Measurements from ENCODE around the gene ZSWIM9.
"Not testable (repeated sequence)": the region's sequence is repeated elsewhere in the genome, so short reads cannot be mapped to it uniquely, and the experiment has no call there.

ZSWIM9 gene

GRCh38 chr19:48221628-48222027, 51.1 kb downstream of the ZSWIM9 start:
- no peak for DNase-seq

- no peak for DNase-seq
Observed at GRCh38 chr19:48230555-48231129, 60.2 kb downstream of the ZSWIM9 start.

- DNase-seq: no peak
Observed at GRCh38 chr19:48237057-48237456, 66.6 kb downstream of the ZSWIM9 start.

GRCh38 chr19:48239120-48239519, 68.6 kb downstream of the ZSWIM9 start:
- no peak for DNase-seq

- DNase-seq: no peak
Observed at GRCh38 chr19:48239582-48240141, 69.2 kb downstream of the ZSWIM9 start.

- DNase-seq: not testable (repeated sequence)
Observed at GRCh38 chr19:48241771-48242170, 71.3 kb downstream of the ZSWIM9 start.

GRCh38 chr19:48244281-48244680, 73.8 kb downstream of the ZSWIM9 start:
- no peak for DNase-seq

GRCh38 chr19:48246101-48246500, 75.6 kb downstream of the ZSWIM9 start:
- no peak for DNase-seq

GRCh38 chr19:48247212-48247611, 76.7 kb downstream of the ZSWIM9 start:
- DNase-seq: no peak

All from NCI-H1436 (cell line).